Breast epithelium (tissue), 3 donors: ENCODE measurements around the gene SAP130.

Experiments
- CTCF ChIP-seq, 3 donors: fragments of 450-650 bp; IDR thresholded peaks; one replicate each; pipeline ENCODE4 v1.5.1; 2016 to 2017; ENCODE audit warnings: antibody characterized with exemption in 3 of 3, mild to moderate bottlenecking in 3 of 3, moderate library complexity in 3 of 3
- POLR2A ChIP-seq: fragments of 450-650 bp; IDR thresholded peaks from one replicate; pipeline ENCODE4 v1.6.1; 2016; ENCODE audit warnings: antibody characterized with exemption, mild to moderate bottlenecking, moderate library complexity
- POLR2AphosphoS5 ChIP-seq, 3 donors: sonication (generic); formaldehyde crosslinking; IDR thresholded peaks; one replicate each; pipeline ENCODE4 v1.6.1; 2017; ENCODE audit warnings: antibody characterized with exemption in 3 of 3

DNA sequence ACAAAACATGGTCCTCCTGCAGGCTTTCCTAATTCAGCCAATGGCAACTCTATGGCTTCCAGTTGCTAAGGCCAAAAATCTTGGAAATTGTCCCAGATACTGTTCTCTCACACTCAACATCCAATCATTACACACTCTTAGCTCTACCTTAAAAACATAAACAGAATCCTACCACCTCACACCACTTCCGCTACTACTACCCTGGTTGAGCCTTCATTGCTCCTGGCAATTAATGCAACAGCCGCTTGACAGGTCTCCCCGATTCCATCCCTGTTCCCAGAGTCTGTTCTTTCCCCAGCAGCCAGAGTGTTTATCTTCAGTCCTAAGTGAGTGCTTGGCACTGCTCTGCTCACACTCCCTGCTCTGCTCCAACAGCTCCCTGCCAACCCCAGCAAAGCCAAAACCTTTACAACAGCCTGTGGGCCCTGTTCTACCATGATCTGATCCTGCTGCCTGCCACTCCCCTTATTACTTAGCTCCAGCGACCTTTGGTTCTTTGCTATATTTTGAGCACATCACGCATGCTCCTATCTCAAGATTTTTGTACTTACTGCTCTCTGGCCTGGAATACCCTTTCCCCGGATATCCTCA, 74.6 kb downstream of the SAP130 start:
- TF ChIP-seq CTCF (IDR thresholded peaks at IDR 0.05), result no peak
- TF ChIP-seq POLR2AphosphoS5 (IDR thresholded peaks at IDR 0.05), result no peak
- no peak for TF ChIP-seq POLR2A
